Neutrophil (primary cell): Measurements from ENCODE around the gene POLN.

ENCODE experiments used
- H3K27ac ChIP-seq: fragments of 200-600 bp; sonication (generic); 2 replicates; pipeline ENCODE4 v1.5.1; 2016; ENCODE audit warnings: mild to moderate bottlenecking, moderate library complexity
- H3K27me3 ChIP-seq: fragments of 200-600 bp; sonication (generic); 2 replicates; pipeline ENCODE4 v1.6.0; 2016; ENCODE audit warnings: mild to moderate bottlenecking
- H3K36me3 ChIP-seq: fragments of 200-600 bp; sonication (generic); 2 replicates; pipeline ENCODE4 v1.5.1; 2017
- H3K4me1 ChIP-seq, 2 experiments: fragments of 200-600 bp in 1 of 2; sonication (generic) in 1 of 2; 1 replicate in 1 of 2; 2 replicates in 1 of 2; pipeline versions ENCODE4 v1.5.1 to v1.6.1; 2013 to 2016; ENCODE audit warnings: low read depth in 1 of 2, low read length in 1 of 2, mild to moderate bottlenecking in 1 of 2, moderate library complexity in 1 of 2; ENCODE audit not compliant: control insufficient read depth in 1 of 2, insufficient read depth in 1 of 2
- H3K4me3 ChIP-seq, 2 experiments: fragments of 200-600 bp in 1 of 2; sonication (generic) in 1 of 2; 1 replicate in 1 of 2; 2 replicates in 1 of 2; pipeline ENCODE4 v1.5.1; 2013 to 2016; ENCODE audit warnings: low read depth in 1 of 2, low read length in 1 of 2, mild to moderate bottlenecking in 1 of 2, moderate library complexity in 1 of 2
- H3K9me3 ChIP-seq: fragments of 200-600 bp; sonication (generic); 2 replicates; pipeline ENCODE4 v1.5.1; 2016
- TF ChIP-seq, protein P1 (sequence below): fragments of 200-600 bp; sonication (generic); IDR thresholded peaks from 2 replicates; pipeline ENCODE4 v1.5.1; 2016; ENCODE audit warnings: antibody characterized with exemption

POLN gene

DNA sequence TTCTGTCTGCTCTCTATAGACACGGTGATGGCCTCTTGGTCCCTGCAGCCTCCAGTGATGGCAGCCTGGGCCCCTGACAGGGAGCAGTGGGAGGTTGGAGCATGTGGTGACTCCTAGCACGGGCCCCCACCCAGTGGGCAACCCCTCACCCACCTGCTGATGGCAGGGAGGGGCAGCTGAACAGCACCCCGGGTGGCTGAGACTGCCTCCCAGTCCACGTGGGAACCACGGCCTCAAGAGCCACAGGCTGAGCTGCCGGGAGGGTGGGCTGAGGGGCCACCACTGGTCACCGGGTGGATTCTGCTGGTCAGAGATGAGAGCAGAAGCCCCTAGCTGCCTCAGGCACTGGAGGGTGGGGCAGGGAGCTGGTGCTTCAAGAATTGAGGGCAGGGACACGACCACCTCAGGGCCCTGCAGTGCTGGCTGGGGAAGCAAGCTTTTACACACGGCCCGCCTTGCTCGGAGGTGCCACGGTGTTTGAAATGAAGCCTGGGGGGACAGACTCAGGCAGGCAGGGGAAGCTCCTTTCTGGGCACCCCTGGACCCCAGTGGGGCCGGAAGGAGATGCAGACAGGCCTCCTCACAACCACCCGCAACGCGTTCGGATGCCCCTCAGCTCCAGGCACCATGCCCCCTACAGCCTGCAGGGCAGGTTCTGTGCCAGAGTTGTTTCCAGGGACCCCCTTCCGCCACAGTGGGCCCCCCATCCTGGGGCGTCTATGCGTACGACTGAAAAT, 6.3 kb upstream of the POLN start:
- H3K36me3 ChIP-seq = peaks cover 66% of the 10 kb centered on the region
- TF ChIP-seq, protein P1, sequence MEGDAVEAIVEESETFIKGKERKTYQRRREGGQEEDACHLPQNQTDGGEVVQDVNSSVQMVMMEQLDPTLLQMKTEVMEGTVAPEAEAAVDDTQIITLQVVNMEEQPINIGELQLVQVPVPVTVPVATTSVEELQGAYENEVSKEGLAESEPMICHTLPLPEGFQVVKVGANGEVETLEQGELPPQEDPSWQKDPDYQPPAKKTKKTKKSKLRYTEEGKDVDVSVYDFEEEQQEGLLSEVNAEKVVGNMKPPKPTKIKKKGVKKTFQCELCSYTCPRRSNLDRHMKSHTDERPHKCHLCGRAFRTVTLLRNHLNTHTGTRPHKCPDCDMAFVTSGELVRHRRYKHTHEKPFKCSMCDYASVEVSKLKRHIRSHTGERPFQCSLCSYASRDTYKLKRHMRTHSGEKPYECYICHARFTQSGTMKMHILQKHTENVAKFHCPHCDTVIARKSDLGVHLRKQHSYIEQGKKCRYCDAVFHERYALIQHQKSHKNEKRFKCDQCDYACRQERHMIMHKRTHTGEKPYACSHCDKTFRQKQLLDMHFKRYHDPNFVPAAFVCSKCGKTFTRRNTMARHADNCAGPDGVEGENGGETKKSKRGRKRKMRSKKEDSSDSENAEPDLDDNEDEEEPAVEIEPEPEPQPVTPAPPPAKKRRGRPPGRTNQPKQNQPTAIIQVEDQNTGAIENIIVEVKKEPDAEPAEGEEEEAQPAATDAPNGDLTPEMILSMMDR = no peak
- no peaks in the 10 kb centered on the region for H3K4me1 ChIP-seq
- no peaks in the 10 kb centered on the region for H3K9me3 ChIP-seq
- H3K27me3 ChIP-seq = no peaks in the 10 kb centered on the region
- H3K27ac ChIP-seq = no peak overlapping the region
- H3K4me3 ChIP-seq = no peak overlapping the region

DNA sequence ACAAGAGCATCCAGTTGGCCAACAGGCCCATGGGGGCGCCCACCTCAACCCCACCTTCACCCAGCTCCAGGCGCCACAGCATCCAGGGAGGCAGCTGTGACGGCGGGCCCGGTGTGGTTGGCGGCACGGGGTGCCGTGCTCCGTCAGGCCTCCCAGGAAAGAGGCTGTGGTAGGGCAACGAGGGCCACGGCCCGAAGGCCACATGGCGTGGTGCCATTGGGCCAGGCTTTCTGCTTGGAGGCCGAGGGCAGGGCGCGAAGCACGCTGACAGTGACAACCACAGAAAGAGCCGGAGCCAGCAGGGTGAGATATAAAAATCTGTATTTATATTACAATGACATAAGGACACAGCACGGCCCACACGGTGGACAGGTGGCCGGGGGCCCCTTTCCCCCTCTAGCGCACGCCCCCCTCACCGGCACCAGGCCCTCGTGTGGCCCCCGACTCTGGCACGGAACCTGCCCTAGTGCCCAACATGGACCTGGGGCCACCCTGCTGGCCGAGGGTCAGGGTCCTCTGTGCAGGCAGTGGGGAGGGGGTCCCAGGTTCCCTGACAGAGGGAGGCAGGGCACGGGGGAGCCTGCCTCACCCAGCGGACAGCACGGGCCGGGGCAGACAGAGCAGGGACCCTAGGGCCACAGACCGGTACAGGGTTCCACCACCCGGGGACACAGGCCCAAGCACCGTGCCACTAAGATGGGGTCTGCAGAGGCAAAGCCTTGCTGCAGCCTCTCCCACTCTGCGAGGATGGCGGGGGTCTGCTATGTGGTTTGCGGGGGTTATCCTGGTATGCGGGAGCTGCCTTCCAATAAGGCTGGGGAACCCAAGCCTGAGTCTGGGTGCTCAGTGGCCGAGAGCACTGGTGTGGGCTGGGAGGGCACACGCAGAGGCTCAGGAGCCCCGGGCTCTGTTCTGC, 5.5 kb upstream of the POLN start:
- TF ChIP-seq, protein P1 = no peak
- Histone ChIP-seq H3K27ac (no peak overlapping the region), H3K36me3 (peaks cover 57% of the 10 kb centered on the region), H3K9me3 (no peaks in the 10 kb centered on the region), H3K27me3 (no peaks in the 10 kb centered on the region), H3K4me3 (no peak overlapping the region), H3K4me1 (peaks cover 1 to 2% of the 10 kb centered on the region in 2 experiments)

DNA sequence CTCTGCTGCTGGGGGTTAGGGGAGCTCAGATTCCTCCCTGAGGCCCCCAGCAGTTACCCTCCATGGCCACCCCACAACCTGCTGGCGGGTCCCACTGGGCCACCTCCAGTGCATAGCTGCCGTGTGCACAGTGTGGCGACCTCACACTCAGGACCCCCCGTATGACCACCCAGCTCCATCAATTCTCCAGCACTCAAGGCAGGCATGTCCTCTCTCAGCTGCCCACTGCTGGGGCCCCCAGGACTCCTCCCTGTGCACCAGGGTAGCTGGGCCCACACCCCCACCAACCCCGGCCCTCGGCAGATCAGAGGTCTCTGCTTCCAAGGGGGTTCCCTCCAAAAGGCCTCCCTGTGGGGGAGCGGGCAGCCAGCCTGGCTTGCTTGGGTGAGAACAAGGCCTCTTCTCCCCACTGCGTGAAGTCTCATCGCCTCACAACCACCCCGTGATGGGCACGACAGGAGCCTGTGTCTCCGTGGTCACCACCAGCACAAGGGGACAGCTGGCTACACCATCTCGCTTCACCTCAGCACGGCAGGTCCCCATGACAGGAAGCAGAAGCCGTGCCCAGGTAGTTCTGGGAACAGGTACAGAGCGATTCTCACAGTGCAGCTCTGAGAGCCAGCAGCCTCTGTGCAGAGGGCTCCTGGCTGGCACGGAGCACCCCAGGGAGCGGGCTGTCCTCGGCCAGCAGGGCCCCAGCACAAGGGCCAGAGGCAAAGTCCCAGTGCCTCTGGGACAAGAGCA, 4.6 kb upstream of the POLN start:
- peaks cover 2 to 6% of the 10 kb centered on the region in 2 experiments for H3K4me1 ChIP-seq
- H3K27me3 ChIP-seq = no peaks in the 10 kb centered on the region
- no peak overlapping the region for H3K4me3 ChIP-seq
- TF ChIP-seq, protein P1 = no peak
- H3K36me3 ChIP-seq = peaks cover 49% of the 10 kb centered on the region
- H3K27ac ChIP-seq = no peak overlapping the region
- H3K9me3 ChIP-seq = no peaks in the 10 kb centered on the region

DNA sequence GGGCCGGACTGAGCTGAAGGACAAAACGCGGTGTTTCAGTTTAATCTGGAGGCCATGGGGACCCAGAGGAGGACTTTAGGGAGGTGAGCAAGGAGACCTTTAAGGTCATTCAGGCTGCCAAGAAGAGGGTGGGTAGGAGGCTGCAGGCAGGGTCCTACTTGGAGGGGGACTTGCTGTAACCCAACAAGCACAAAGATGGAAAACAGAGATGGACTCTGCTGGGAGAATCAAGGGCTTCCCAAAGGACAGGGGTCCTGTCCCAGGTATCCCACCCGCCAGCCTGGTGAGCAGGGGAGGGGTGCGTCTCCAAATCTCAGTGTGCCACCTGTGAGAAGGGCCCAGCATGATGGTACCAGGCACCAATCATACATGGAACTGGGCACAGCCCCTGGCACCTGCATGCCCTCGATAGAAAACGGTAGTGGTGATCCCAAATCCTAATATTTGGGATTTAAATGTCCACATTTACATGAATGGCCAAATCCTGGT, 3.9 kb upstream of the POLN start:
- TF ChIP-seq, protein P1 = no peak
- Histone ChIP-seq H3K4me1 (peaks cover 8 to 12% of the 10 kb centered on the region in 2 experiments), H3K27me3 (no peaks in the 10 kb centered on the region), H3K27ac (no peak overlapping the region), H3K9me3 (no peaks in the 10 kb centered on the region), H3K36me3 (peaks cover 42% of the 10 kb centered on the region), H3K4me3 (no peak overlapping the region)

DNA sequence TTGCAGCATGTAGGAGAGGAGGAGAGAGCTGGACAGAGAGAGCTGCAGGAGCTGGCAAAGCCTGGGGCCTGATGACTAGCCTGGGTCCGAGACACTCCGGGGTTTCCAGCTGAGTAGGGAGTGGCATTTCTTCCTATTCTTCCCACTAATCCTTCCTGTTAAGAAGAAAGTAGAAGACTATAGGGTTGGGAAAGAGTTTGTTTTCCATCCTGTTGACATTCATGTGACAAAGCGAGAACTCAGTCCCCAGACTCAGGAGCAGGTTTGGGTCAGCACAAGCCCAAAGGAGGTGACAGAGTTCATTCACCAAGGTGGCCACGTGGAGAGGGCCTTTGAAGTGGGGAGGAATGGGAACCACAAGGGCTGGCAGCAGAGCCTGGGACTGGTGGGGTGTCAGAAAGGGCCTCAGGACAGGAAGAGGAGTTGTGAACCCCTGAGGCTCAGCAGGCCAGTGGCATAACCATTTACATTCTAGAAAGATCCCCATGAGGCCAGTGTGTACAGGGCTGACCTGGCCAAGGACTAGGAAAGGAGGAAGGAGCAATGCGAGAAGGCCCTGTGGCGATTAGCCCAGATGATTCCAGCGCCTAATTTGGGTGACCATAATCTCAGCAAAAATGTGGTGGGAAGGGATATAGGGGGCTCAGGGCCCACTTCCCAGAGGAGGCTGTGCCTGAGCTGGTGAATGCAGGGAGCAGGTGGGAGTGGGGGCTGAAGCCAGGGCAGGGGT, 3.3 kb upstream of the POLN start:
- Histone ChIP-seq H3K4me1 (peaks cover 14 to 18% of the 10 kb centered on the region in 2 experiments), H3K9me3 (no peaks in the 10 kb centered on the region), H3K36me3 (peaks cover 36% of the 10 kb centered on the region), H3K27me3 (no peaks in the 10 kb centered on the region), H3K27ac (no peak overlapping the region), H3K4me3 (no peak overlapping the region)
- TF ChIP-seq, protein P1 = no peak
